WI38 (cell line): ENCODE results near the gene MAD1L1.

Experiments used
- H3K4me3 ChIP-seq: 2 replicates; pipeline ENCODE4 v1.5.1; 2011; ENCODE audit warnings: low read depth, mild to moderate bottlenecking, control low read depth, low read length
- CTCF ChIP-seq: IDR thresholded peaks from 2 replicates; pipeline ENCODE4 v1.5.1; 2012; ENCODE audit warnings: low read depth, mild to moderate bottlenecking, control low read depth, low read length

MAD1L1 gene

GRCh38 chr7:2005786-2006185 lies 227.0 kb downstream of the MAD1L1 start:
- TF ChIP-seq CTCF = no peak

GRCh38 chr7:2004841-2005725 lies 227.7 kb downstream of the MAD1L1 start:
- H3K4me3 ChIP-seq = no peak overlapping the region
- no peak for TF ChIP-seq CTCF

More at GRCh38 chr7:2005786-2006185, 227.0 kb downstream of the MAD1L1 start:
- no peak overlapping the region for H3K4me3 ChIP-seq

- no peak overlapping the region for H3K4me3 ChIP-seq
- no peak for TF ChIP-seq CTCF
These were observed 228.6 kb downstream of the MAD1L1 start for GRCh38 chr7:2003931-2004812.

- H3K4me3 ChIP-seq = no peak overlapping the region
- TF ChIP-seq CTCF = no peak
These were observed 229.3 kb downstream of the MAD1L1 start for GRCh38 chr7:2003451-2003930.

GRCh38 chr7:2002561-2003450 lies 229.9 kb downstream of the MAD1L1 start:
- no peak overlapping the region for H3K4me3 ChIP-seq
- no peak for TF ChIP-seq CTCF

- no peak for TF ChIP-seq CTCF
- H3K4me3 ChIP-seq = no peak overlapping the region
These were observed 230.9 kb downstream of the MAD1L1 start for GRCh38 chr7:2001601-2002442.
